ENCODE data around the gene NADK2.

DNA sequence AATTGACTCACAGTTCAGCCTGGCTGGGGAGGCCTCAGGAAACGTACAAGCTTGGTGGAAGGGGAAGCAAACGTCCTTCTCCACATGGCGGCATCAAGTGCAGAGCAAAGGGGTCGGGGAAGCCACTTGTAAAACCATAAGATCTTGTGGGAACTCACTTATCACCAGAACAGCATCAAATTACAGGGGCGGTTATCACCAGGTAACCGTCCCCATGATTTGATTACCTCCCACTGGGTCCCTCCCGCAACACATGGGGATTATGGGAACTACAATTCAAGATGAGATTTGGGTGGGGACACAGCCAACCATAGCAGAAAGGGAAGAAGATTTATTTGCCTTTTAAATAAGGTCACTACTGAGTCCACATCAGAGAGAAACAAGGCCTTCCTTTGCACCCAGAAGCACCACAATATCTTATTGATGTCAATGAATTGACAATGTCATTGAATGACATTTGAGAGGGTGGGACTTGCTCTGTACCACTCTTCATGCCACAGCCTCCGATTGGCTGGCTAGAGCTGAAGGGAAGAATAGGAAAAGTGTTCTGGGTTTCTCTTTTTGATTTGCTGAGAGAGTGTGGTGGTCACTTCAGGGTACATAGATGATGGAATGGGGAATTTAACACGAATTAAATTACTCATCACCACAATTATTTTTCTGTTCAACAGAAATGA, 78.8 kb downstream of the NADK2 start:
- TF ChIP-seq YY1 (IDR thresholded peaks at IDR 0.05; ENCODE audit: low read depth): no peak
- no peak for TF ChIP-seq EP300 (IDR thresholded peaks at IDR 0.05; ENCODE audit: borderline replicate concordance)
- TF ChIP-seq, protein P1, sequence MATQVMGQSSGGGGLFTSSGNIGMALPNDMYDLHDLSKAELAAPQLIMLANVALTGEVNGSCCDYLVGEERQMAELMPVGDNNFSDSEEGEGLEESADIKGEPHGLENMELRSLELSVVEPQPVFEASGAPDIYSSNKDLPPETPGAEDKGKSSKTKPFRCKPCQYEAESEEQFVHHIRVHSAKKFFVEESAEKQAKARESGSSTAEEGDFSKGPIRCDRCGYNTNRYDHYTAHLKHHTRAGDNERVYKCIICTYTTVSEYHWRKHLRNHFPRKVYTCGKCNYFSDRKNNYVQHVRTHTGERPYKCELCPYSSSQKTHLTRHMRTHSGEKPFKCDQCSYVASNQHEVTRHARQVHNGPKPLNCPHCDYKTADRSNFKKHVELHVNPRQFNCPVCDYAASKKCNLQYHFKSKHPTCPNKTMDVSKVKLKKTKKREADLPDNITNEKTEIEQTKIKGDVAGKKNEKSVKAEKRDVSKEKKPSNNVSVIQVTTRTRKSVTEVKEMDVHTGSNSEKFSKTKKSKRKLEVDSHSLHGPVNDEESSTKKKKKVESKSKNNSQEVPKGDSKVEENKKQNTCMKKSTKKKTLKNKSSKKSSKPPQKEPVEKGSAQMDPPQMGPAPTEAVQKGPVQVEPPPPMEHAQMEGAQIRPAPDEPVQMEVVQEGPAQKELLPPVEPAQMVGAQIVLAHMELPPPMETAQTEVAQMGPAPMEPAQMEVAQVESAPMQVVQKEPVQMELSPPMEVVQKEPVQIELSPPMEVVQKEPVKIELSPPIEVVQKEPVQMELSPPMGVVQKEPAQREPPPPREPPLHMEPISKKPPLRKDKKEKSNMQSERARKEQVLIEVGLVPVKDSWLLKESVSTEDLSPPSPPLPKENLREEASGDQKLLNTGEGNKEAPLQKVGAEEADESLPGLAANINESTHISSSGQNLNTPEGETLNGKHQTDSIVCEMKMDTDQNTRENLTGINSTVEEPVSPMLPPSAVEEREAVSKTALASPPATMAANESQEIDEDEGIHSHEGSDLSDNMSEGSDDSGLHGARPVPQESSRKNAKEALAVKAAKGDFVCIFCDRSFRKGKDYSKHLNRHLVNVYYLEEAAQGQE (IDR thresholded peaks at IDR 0.05; ENCODE audit: low read depth): no peak
- TF ChIP-seq RAD21 (IDR thresholded peaks at IDR 0.05; ENCODE audit: low read depth): no peak
- no peak for TF ChIP-seq EGR1 (IDR thresholded peaks at IDR 0.05)
- no peak for TF ChIP-seq CEBPB (IDR thresholded peaks at IDR 0.05)
- no peak for TF ChIP-seq TAF1 (IDR thresholded peaks at IDR 0.05; ENCODE audit: low read depth)
- TF ChIP-seq, protein P2, sequence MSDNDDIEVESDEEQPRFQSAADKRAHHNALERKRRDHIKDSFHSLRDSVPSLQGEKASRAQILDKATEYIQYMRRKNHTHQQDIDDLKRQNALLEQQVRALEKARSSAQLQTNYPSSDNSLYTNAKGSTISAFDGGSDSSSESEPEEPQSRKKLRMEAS (IDR thresholded peaks at IDR 0.05): no peak
- no peak for TF ChIP-seq TCF12 (IDR thresholded peaks at IDR 0.05; ENCODE audit: low read depth)
